ENCODE data around the gene DUSP9.

Gene DUSP9

GRCh38 chrX:153637121-153638040 lies 9.6 kb upstream of the DUSP9 start:
- DNase-seq (ENCODE audit: low read depth): no peak

DNA sequence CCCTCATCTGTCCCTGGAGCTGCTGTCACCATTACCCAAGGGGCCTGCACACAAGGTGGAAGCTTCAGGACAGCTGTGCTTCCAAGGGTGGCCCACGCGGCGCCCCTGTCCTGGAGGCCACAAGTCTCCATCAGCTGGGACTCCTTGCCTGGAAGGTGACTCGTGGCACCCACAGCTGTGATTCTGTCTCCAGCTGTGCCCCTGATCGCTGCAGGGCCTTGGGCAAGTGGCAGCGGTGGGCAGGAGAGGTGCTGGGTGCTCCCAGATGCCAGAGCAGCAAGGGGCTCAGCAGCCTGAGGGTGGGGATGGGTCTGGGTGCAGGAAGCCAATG lies 9.0 kb upstream of the DUSP9 start:
- no peak for DNase-seq (ENCODE audit: low read depth)

DNA sequence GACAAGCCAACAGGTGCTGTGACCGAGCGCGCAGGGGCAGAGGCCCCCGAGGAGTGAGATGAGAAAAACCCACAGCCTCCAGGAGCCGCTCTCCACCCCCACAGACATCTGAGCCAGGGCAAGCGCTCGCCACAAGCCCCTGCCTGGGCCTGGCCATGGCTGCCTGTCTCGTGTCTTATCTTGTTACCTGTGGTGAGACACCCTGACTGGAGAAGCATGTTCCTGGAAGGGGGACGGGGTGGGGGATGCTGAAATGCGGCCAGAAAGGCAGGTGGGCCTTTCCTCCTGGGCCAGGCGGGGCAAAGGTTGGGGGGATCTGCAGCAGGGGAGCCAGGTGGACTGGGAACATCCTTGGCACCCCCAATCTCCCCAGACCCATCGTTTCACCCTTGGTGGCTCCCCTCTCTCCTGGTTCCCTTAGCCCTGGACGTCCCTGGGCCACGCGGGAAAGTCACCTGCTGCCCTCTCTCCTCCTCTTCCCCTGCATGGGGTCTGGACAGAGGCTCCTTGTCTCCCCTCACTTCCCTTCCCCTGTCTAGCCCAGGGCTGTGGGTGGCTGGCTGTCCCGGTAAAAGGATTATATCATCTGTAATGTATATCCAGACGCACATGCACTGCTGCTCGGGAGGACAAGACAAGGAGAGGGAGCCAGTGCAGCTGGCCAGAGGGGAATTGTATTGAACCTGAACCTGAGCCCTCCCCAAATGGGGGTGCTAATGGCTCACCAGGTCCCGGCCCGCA lies 8.4 kb upstream of the DUSP9 start:
- DNase-seq (ENCODE audit: low read depth): no peak

DNA sequence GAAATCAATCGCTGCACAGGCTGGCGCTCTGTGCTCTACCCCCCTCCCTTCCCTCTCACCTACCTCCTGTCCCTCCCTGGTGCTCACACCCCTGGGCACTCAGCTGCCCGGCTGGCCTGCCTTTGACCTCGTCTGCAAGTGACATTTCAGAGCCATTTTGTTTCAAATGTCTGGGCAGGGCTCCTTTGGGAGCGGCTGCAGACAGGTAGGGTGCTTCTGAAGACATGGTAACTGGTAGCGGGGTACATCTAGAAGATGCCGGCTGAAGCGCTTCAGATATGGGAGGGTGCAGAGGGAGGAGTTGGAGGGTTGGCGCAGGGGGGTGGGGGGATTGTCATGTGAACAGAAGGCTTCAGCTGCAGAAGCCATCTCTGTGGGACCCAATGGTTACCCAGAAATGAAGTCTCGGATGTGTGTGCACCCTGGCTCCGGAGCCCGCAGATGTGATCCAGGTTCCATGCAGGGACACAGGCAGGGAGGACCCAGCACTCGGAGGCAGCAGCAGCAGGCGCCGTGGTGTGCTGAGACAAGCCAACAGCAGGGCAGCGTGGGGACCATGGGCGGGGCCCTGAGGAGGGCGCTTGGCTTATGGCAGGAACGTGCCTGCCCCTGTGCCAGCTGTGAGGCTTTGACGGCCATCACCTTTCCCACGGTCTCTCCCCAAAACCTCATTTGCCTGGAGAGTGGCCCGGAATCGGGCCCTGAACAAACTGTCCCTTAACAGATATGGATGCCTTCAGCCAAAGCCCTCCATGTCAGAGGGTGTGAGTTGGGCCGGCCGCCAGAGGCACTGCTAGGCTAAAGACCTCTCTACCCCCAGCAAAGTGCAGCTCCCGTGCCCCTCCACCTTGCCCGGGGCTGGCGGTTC lies 7.6 kb upstream of the DUSP9 start:
- DNase-seq (ENCODE audit: low read depth): no peak

GRCh38 chrX:153640045-153640686 lies 6.8 kb upstream of the DUSP9 start:
- no peak for DNase-seq (ENCODE audit: low read depth)

DNA sequence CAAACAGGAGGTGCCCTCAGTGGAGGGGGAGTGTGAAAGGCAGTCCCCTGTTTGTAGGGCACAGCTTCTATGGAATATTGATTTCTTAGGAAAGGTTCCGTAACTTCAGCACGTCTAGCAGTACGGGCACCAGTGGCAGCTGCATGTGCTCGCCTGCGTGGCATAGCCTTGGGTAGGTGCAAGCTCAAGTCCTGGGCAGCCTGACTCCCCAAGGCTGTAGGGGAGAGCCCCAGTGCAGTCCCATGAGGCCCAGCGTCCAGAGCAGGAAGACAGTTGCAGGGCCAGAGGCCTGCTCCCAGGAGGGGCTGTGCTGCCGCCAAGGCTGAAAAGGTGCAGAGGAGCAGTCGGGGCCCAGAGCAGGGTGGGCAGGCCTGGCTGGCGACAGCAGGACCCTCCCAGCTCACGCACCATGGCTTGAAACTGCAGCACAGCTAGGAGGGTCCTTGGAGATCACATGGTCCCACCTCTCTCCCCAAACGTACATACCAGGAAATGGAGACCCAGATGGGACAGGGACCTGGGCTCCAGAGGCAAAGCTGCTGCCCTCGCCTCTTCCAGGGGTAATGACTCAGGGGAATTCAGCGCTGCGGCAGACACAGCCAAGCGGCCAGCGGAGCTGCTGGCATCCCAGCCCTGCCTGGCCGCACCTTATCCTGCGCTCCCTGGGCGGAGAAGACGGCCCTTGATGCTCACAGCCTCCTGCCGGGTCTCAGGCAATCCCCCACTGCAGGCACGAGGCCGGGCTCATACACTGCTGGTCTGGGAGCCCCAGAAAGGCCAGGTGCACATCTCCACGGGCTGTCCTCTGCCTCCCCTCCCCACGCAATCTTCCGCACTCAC lies 6.0 kb upstream of the DUSP9 start:
- no peak for DNase-seq (ENCODE audit: low read depth)

GRCh38 chrX:153641627-153642026 lies 5.4 kb upstream of the DUSP9 start:
- no peak for DNase-seq (ENCODE audit: low read depth)

GRCh38 chrX:153642051-153642654 lies 4.8 kb upstream of the DUSP9 start:
- no peak for DNase-seq (ENCODE audit: low read depth)

GRCh38 chrX:153642655-153643430 lies 4.2 kb upstream of the DUSP9 start:
- DNase-seq (ENCODE audit: low read depth): no peak

- DNase-seq (ENCODE audit: low read depth): no peak
These were observed 3.3 kb upstream of the DUSP9 start for GRCh38 chrX:153643431-153644351.

GRCh38 chrX:153644356-153645125 lies 2.5 kb upstream of the DUSP9 start:
- DNase-seq (ENCODE audit: low read depth): no peak

GRCh38 chrX:153645151-153645550 lies 1.9 kb upstream of the DUSP9 start:
- no peak for DNase-seq (ENCODE audit: low read depth)

- DNase-seq (ENCODE audit: low read depth): no peak
These were observed 998 bp upstream of the DUSP9 start for GRCh38 chrX:153645921-153646488.

- DNase-seq (ENCODE audit: low read depth): no peak
These were observed 706 bp downstream of the DUSP9 start for GRCh38 chrX:153647461-153648357.

DNA sequence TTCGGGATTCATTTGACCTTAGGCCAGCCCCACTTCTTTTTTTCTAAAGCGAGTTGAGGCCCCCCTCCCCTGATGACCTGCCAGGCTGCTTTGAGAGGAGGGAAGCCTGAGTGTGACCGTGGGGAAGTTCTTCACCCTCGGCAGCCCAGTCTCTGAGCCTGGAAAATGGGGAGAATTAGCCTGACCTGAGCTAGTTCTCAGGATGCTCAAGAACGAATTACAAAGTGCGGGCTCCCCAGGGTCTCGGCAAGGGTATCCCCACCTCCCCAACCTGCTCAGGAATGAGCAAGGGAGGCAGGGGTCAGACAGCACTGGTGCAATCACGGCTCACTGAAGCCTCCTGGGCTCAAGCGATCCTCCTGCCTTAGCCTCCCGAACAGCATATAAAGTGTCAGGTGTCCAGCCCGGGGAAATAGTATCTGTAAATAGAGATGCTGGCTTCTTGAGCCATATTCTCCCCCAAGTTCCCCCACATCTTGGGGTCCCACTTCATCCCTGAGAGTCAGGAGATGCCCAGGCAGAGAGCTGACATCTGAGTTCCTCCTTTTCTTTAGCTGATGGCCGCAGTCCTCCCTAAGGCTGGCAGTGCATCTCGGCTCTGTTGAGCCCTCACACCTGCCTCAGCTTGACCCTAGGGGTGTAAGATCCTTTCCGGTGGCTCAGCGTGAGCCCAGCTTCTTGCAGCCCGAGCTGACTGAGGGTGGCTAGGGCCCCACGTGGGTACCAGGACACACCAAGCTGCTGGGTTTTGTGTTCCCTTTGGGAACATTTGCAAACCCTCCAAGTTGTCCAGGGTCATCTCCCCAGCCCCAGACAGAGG lies 1.6 kb downstream of the DUSP9 start:
- no peak for DNase-seq (ENCODE audit: low read depth)

All from stromal cell of bone marrow (primary cell).